ENCODE measurements around the gene ZFYVE9.
"Not testable (repeated sequence)": the region's sequence is repeated elsewhere in the genome, so short reads cannot be mapped to it uniquely, and the experiment has no call there.

The ZFYVE9 gene

GRCh38 chr1:52191395-52191965, 49.6 kb downstream of the ZFYVE9 start:
- no peak for DNase-seq (ENCODE audit: low read depth in 2 of 2)

GRCh38 chr1:52192024-52192423, 50.1 kb downstream of the ZFYVE9 start:
- DNase-seq (ENCODE audit: low read depth in 2 of 2) = no peak

GRCh38 chr1:52192436-52192835, 50.5 kb downstream of the ZFYVE9 start:
- no peak for DNase-seq (ENCODE audit: low read depth in 2 of 2)

- no peak for DNase-seq (ENCODE audit: low read depth in 2 of 2)
Measured at GRCh38 chr1:52193985-52194384, 52.1 kb downstream of the ZFYVE9 start.

- no peak for DNase-seq (ENCODE audit: low read depth in 2 of 2)
Measured at GRCh38 chr1:52195161-52195560, 53.3 kb downstream of the ZFYVE9 start.

- DNase-seq (ENCODE audit: low read depth in 2 of 2) = no peak
Measured at GRCh38 chr1:52203935-52204625, 62.2 kb downstream of the ZFYVE9 start.

GRCh38 chr1:52204696-52205095, 62.8 kb downstream of the ZFYVE9 start:
- no peak for DNase-seq (ENCODE audit: low read depth in 2 of 2)

- DNase-seq (ENCODE audit: low read depth in 2 of 2) = not testable (repeated sequence)
Measured at GRCh38 chr1:52206686-52207085, 64.8 kb downstream of the ZFYVE9 start.

GRCh38 chr1:52209429-52209828, 67.5 kb downstream of the ZFYVE9 start:
- DNase-seq (ENCODE audit: low read depth in 2 of 2) = no peak

- DNase-seq (ENCODE audit: low read depth in 2 of 2) = no peak
Measured at GRCh38 chr1:52210044-52210443, 68.2 kb downstream of the ZFYVE9 start.

GRCh38 chr1:52216907-52217458, 75.1 kb downstream of the ZFYVE9 start:
- no peak for DNase-seq (ENCODE audit: low read depth in 2 of 2)

GRCh38 chr1:52225174-52225573, 83.3 kb downstream of the ZFYVE9 start:
- no peak for DNase-seq (ENCODE audit: low read depth in 2 of 2)

GRCh38 chr1:52229494-52229893, 87.6 kb downstream of the ZFYVE9 start:
- DNase-seq (ENCODE audit: low read depth in 2 of 2) = no peak

- no peak for DNase-seq (ENCODE audit: low read depth in 2 of 2)
Measured at GRCh38 chr1:52233463-52233862, 91.6 kb downstream of the ZFYVE9 start.

GRCh38 chr1:52234014-52234413, 92.1 kb downstream of the ZFYVE9 start:
- DNase-seq (ENCODE audit: low read depth in 2 of 2) = no peak

- no peak for DNase-seq (ENCODE audit: low read depth in 2 of 2)
Measured at GRCh38 chr1:52234708-52235107, 92.8 kb downstream of the ZFYVE9 start.

- DNase-seq (ENCODE audit: low read depth in 2 of 2) = no peak
Measured at GRCh38 chr1:52235646-52236045, 93.8 kb downstream of the ZFYVE9 start.

GRCh38 chr1:52237430-52237829, 95.5 kb downstream of the ZFYVE9 start:
- DNase-seq (ENCODE audit: low read depth in 2 of 2) = no peak

GRCh38 chr1:52238474-52238873, 96.6 kb downstream of the ZFYVE9 start:
- no peak for DNase-seq (ENCODE audit: low read depth in 2 of 2)

GRCh38 chr1:52238887-52239707, 97.2 kb downstream of the ZFYVE9 start:
- no peak for DNase-seq (ENCODE audit: low read depth in 2 of 2)

GRCh38 chr1:52239708-52240001, 97.8 kb downstream of the ZFYVE9 start:
- DNase-seq (ENCODE audit: low read depth in 2 of 2) = no peak

- DNase-seq (ENCODE audit: low read depth in 2 of 2) = no peak
Measured at GRCh38 chr1:52240592-52241210, 98.8 kb downstream of the ZFYVE9 start.

Data from activated CD8-positive, alpha-beta memory T cell treated with anti-CD3 and anti-CD28 coated beads for 4 hours (primary cell).